ENCODE results near the gene TICAM2.
A peak's percentile ranks its signal among the peaks of the same experiment; 100 is the strongest.

The TICAM2 gene

DNA sequence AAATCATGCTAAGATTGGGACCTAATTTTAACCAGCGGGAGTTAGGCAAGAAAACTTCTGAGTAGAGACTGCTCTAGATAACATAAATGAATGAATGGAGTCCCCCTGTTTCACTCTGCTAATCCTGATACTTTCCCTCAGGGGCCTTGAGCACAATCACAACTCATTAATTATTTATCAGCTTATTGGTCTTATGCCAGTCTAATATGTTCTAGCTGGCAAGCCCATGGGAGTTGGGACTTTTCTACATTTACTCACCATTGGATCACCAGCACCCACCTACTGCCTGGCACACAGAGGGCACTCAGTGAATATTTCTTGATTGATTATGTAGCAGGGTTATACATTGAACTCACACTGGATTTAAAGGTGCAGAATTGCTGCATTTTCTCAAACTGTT, 37.1 kb upstream of the TICAM2 start:
- TF ChIP-seq, protein P1, sequence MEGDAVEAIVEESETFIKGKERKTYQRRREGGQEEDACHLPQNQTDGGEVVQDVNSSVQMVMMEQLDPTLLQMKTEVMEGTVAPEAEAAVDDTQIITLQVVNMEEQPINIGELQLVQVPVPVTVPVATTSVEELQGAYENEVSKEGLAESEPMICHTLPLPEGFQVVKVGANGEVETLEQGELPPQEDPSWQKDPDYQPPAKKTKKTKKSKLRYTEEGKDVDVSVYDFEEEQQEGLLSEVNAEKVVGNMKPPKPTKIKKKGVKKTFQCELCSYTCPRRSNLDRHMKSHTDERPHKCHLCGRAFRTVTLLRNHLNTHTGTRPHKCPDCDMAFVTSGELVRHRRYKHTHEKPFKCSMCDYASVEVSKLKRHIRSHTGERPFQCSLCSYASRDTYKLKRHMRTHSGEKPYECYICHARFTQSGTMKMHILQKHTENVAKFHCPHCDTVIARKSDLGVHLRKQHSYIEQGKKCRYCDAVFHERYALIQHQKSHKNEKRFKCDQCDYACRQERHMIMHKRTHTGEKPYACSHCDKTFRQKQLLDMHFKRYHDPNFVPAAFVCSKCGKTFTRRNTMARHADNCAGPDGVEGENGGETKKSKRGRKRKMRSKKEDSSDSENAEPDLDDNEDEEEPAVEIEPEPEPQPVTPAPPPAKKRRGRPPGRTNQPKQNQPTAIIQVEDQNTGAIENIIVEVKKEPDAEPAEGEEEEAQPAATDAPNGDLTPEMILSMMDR (IDR thresholded peaks at IDR 0.05; ENCODE audit: borderline replicate concordance, insufficient read depth, low read depth, low read length): no peak
- H3K4me3 ChIP-seq (ENCODE audit: low read depth, low read length): no peak overlapping the region

DNA sequence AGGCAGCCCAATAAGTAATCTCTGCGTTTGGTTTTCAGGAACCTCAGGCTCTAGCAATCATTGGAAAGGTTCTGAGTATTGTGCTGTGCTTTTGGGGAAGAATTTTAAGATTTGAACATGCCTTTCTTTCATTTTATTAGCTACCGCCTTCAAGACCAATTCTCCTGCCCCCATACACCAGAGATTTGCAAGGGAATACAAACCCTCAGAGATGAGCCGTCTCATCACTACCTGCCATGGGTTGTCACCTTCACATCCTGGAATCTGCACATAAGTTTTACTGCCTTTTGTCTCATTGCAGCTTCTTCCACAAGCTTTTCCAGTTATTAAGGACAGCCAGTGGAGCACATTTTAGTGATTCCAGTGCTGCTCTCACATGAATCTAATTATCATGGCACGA, 35.2 kb upstream of the TICAM2 start:
- H3K4me3 ChIP-seq (ENCODE audit: low read depth, low read length): no peak overlapping the region
- TF ChIP-seq, protein P1 (IDR thresholded peaks at IDR 0.05; ENCODE audit: borderline replicate concordance, insufficient read depth, low read depth, low read length): no peak

DNA sequence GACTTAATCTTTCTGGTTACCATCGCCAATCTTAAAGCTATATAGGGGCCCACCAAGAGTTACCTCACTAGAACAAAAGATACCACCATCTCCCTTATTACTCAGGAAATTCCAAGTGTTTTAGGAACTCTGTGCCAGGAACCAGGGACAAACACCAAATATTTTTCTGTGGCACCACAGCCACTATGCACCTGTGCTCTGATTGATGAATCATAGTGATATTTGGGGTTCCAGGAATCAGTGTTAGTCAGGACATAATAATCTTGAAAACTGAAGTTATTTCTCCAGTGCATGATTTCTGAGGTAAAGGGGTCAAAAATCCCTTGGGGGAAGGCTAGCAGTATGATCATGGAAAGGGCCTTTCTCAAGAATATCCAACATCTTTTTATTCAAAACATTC, 33.7 kb upstream of the TICAM2 start:
- TF ChIP-seq, protein P1 (IDR thresholded peaks at IDR 0.05; ENCODE audit: borderline replicate concordance, insufficient read depth, low read depth, low read length): no peak
- no peak overlapping the region for H3K4me3 ChIP-seq (ENCODE audit: low read depth, low read length)

DNA sequence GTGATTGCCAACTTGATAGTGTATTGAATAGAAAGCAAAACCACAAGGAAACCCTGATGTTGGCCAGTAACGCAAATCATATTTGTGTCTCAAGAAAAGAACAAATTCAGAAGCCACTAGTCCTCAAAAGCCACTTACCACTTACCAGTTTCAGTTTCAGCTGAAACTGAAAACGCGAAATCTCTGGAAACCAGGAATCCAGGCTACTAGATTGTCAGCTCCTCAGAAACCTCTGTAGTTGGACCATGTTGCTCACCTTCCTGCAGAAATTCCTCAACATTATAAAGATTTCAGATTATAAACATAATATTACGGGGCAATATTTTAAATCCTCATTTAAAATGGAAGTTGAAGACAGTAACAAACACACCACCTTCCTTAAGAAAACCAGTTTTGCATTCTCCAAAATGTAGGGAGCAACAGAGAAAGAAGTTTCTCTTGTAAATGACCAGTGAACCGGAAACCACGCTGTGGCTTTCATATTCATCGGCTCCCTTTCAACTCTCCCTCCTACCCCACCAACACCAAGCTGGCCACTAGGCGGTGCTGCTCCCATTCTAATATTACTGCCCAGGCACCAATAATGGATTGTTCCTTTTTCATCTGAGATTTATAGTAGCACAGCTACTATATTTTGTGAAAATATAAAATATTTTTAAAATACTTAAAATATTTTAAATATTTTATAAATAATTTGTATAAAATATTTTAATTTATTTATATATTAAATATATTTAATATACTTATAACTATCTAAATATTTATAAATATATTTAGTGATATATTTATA, 32.3 kb upstream of the TICAM2 start:
- TF ChIP-seq, protein P1 (IDR thresholded peaks at IDR 0.05; ENCODE audit: borderline replicate concordance, insufficient read depth, low read depth, low read length): peak; percentile 81
- H3K4me3 ChIP-seq (ENCODE audit: low read depth, low read length): no peak overlapping the region

- H3K4me3 ChIP-seq (ENCODE audit: low read depth, low read length): no peak overlapping the region
- TF ChIP-seq, protein P1 (IDR thresholded peaks at IDR 0.05; ENCODE audit: borderline replicate concordance, insufficient read depth, low read depth, low read length): no peak
Observed at GRCh38 chr5:115629903-115630302, 27.6 kb upstream of the TICAM2 start.

- no peak overlapping the region for H3K4me3 ChIP-seq (ENCODE audit: low read depth, low read length)
- TF ChIP-seq, protein P1 (IDR thresholded peaks at IDR 0.05; ENCODE audit: borderline replicate concordance, insufficient read depth, low read depth, low read length): no peak
Observed at GRCh38 chr5:115627295-115627865, 25.1 kb upstream of the TICAM2 start.

- peak overlapping the region; percentile 44 for H3K4me3 ChIP-seq (ENCODE audit: low read depth, low read length)
- TF ChIP-seq, protein P1 (IDR thresholded peaks at IDR 0.05; ENCODE audit: borderline replicate concordance, insufficient read depth, low read depth, low read length): no peak
Observed at GRCh38 chr5:115626445-115626823, 24.2 kb upstream of the TICAM2 start.
